Stomach (tissue), 9 donors: ENCODE results near the gene PDCD6IP. TPM values are rescaled to one million over a fixed set of nuclear protein-coding genes. Genes with fewer than 3 reads are reported as not detected.

ENCODE experiments used
- DNase-seq, 2 donors: peaks; one replicate each; pipeline versions ENCODE4 v3.0.0 to v3.0.0-alpha.2; 2013 to 2019
- H3K27ac ChIP-seq, 5 donors: fragments of 200-600 bp in 4 of 5; sonication (generic) in 4 of 5; one replicate each; pipeline ENCODE4 v1.5.1; 2013 to 2019; ENCODE audit warnings: mild to moderate bottlenecking in 1 of 5, moderate library complexity in 1 of 5
- H3K27me3 ChIP-seq, 3 donors: fragments of 200-600 bp; sonication (generic); one replicate each; pipeline ENCODE4 v1.5.1; 2017 to 2019; ENCODE audit warnings: mixed run types in 1 of 3
- H3K36me3 ChIP-seq, 4 donors: fragments of 200-600 bp; sonication (generic); 1 replicate in 3 of 4; 2 replicates in 1 of 4; pipeline ENCODE4 v1.5.1; 2016 to 2019
- H3K4me1 ChIP-seq, 4 donors: fragments of 200-600 bp; sonication (generic); one replicate each; pipeline ENCODE4 v1.5.1; 2016 to 2019
- H3K4me3 ChIP-seq, 4 donors: fragments of 200-600 bp; sonication (generic) in 3 of 4; one replicate each; pipeline ENCODE4 v1.5.1; 2016 to 2019; ENCODE audit warnings: mild to moderate bottlenecking in 1 of 4
- H3K9me3 ChIP-seq, 4 donors: fragments of 200-600 bp; sonication (generic); one replicate each; pipeline ENCODE4 v1.5.1; 2016 to 2019
- CTCF ChIP-seq, 7 experiments: fragments of 450-650 bp in 4 of 7; fragments of 200-600 bp in 3 of 7; sonication (generic) in 3 of 7; IDR thresholded peaks; one replicate each; pipeline ENCODE4 v1.5.1; 2016 to 2019; ENCODE audit warnings: antibody characterized with exemption in 7 of 7, control low read depth in 2 of 7, mild to moderate bottlenecking in 1 of 7
- EP300 ChIP-seq: sonication (generic); formaldehyde crosslinking; IDR thresholded peaks from one replicate; pipeline ENCODE4 v1.6.1; 2017; ENCODE audit warnings: antibody characterized with exemption
- POLR2A ChIP-seq, 4 donors: fragments of 450-650 bp; IDR thresholded peaks; one replicate each; pipeline ENCODE4 v1.6.1; 2016; ENCODE audit warnings: antibody characterized with exemption in 4 of 4, control low read depth in 2 of 4, mild to moderate bottlenecking in 1 of 4, moderate library complexity in 1 of 4
- POLR2AphosphoS5 ChIP-seq, 3 donors: sonication (generic); formaldehyde crosslinking; IDR thresholded peaks; one replicate each; pipeline ENCODE4 v1.6.1; 2016; ENCODE audit warnings: antibody characterized with exemption in 3 of 3
- WGBS, 5 donors: extraction: QIAGEN DNeasy Blood & Tissue Kit in 3 of 5; methylation state at CpG; one replicate each; pipeline versions ENCODE4 v1.1.5 to v1.1.7; 2013 to 2018; 5-methylcytosine and 5-hydroxymethylcytosine counted together
- intact Hi-C: fragments of 100-400 bp; cut with DNase I; formaldehyde crosslinking; loops from one replicate; pipeline ENCODE4 v1.15.1; 2023; ENCODE audit warnings: low total_unique reads
- polyA plus RNA-seq, 3 donors: library from polyadenylated mRNA; stranded (reverse); fragments of 200-250 nt; gene quantifications; one replicate each; pipeline ENCODE4 v1.2.3, GENCODE V29; 2013
- total RNA-seq, 5 donors: library from RNA; depleted of rRNA; stranded (reverse); fragments of >200 nt; gene quantifications; one replicate each; pipeline versions ENCODE4 v1.1.0 to v1.2.3, GENCODE V29; 2014 to 2016
- donor health status: healthy with polysubstance abuse.
- donor health status: Bipolar disorder and iron deficiency.
- donor health status: healthy.

PDCD6IP gene
- total and polyA plus RNA-seq, 8 donors, result 23.5 to 243 (median 74.7) TPM

- 63 to 73% (median 66%) methylated on average over 7 of the region's 7 CpGs for WGBS, 5 donors
- Histone ChIP-seq H3K36me3 (no peaks in the 10 kb centered on the region), H3K4me1 (peaks cover 5 to 8% (median 7%) of the 10 kb centered on the region in 4 donors), H3K9me3 (no peaks in the 10 kb centered on the region), H3K27me3 (no peaks in the 10 kb centered on the region), H3K27ac (no peak overlapping the region), H3K4me3 (peak overlapping the region in 3 of 4 donors; percentile 24 to 34 (median 33))
- DNase-seq, result no peak
- intact Hi-C loops, result loop anchor here (10.0 kb wide), 1 partner anchor 62 kb away; no protein-coding TSS in a partner anchor
- TF ChIP-seq EP300 (no peak), POLR2A (IDR thresholded peaks at IDR 0.05) (no peak), CTCF (IDR thresholded peaks at IDR 0.05) (no peak), POLR2AphosphoS5 (IDR thresholded peaks at IDR 0.05) (no peak)
These were observed 11.7 kb upstream of the PDCD6IP start for GRCh38 chr3:33786565-33787327.

GRCh38 chr3:33787328-33788009 is 11.0 kb upstream of the PDCD6IP start:
- H3K4me1 ChIP-seq, result peaks cover 5 to 8% (median 7%) of the 10 kb centered on the region in 4 donors
- H3K27ac ChIP-seq, result no peak overlapping the region
- H3K9me3 ChIP-seq, result no peaks in the 10 kb centered on the region
- peak in 5 of 7 experiments; percentile 28 to 75 (median 67) for TF ChIP-seq CTCF (IDR thresholded peaks at IDR 0.05)
- peak in 2 of 3 donors; percentile 15 to 40 for TF ChIP-seq POLR2AphosphoS5 (IDR thresholded peaks at IDR 0.05)
- TF ChIP-seq EP300, result no peak
- H3K4me3 ChIP-seq, result peak overlapping the region in 3 of 4 donors; percentile 24 to 34 (median 33)
- H3K36me3 ChIP-seq, result no peaks in the 10 kb centered on the region
- intact Hi-C loops, result loop anchor here (10.0 kb wide), 1 partner anchor 63 kb away; no protein-coding TSS in a partner anchor
- no peaks in the 10 kb centered on the region for H3K27me3 ChIP-seq
- peak; percentile 61 to 89 for DNase-seq
- 7 to 12% (median 10%) methylated on average over 15 of the region's 15 CpGs for WGBS, 5 donors

GRCh38 chr3:33789183-33789954 is 9.1 kb upstream of the PDCD6IP start:
- no peak overlapping the region for H3K27ac ChIP-seq
- peaks cover 5 to 8% (median 7%) of the 10 kb centered on the region in 4 donors for H3K4me1 ChIP-seq
- DNase-seq, result no peak
- H3K4me3 ChIP-seq, result no peak overlapping the region
- intact Hi-C loops, result loop anchor here (10.0 kb wide), 1 partner anchor 65 kb away; no protein-coding TSS in a partner anchor
- H3K9me3 ChIP-seq, result no peaks in the 10 kb centered on the region
- no peak for TF ChIP-seq CTCF (IDR thresholded peaks at IDR 0.05)
- no peak for TF ChIP-seq POLR2AphosphoS5 (IDR thresholded peaks at IDR 0.05)
- TF ChIP-seq POLR2A (IDR thresholded peaks at IDR 0.05), result no peak
- TF ChIP-seq EP300, result no peak
- H3K27me3 ChIP-seq, result no peaks in the 10 kb centered on the region
- WGBS, 5 donors, result 58 to 65% (median 64%) methylated on average over 4 of the region's 4 CpGs
- H3K36me3 ChIP-seq, result no peaks in the 10 kb centered on the region

GRCh38 chr3:33790091-33790490 is 8.3 kb upstream of the PDCD6IP start:
- Histone ChIP-seq H3K36me3 (no peaks in the 10 kb centered on the region), H3K9me3 (no peaks in the 10 kb centered on the region), H3K4me3 (no peak overlapping the region), H3K4me1 (peaks cover 5 to 8% (median 7%) of the 10 kb centered on the region in 4 donors), H3K27ac (no peak overlapping the region), H3K27me3 (no peaks in the 10 kb centered on the region)
- DNase-seq, result no peak
- no peak for TF ChIP-seq EP300
- TF ChIP-seq CTCF (IDR thresholded peaks at IDR 0.05), result no peak
- no peak for TF ChIP-seq POLR2AphosphoS5 (IDR thresholded peaks at IDR 0.05)
- no peak for TF ChIP-seq POLR2A (IDR thresholded peaks at IDR 0.05)
- 86 to 96% (median 87%) methylated on average over 3 of the region's 3 CpGs for WGBS, 5 donors
- intact Hi-C loops, result no loop called here
